ENCODE results near the gene LBR.

LBR gene

DNA sequence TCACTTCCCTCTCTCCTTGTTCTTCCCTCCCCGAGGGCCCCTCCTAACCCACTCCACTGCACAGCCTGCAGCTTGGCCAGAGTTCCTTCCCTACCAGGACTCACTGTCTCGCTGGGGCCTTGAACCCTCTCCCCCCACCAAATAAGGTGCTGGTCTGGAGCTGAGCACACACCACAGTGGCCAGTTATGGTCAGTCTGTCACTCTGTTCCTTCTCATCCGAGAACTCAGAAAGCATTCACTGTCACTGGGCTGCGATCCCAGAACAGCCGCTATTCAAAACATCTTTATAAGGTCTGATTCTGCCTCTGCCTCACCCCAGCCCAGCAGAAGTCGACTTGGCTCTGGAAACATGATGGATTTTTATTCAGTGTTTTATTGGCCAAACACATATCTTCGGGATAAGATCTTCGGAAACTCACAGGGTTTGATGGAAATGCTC lies 19.8 kb upstream of the LBR start:
- no peak for FAIRE-seq

DNA sequence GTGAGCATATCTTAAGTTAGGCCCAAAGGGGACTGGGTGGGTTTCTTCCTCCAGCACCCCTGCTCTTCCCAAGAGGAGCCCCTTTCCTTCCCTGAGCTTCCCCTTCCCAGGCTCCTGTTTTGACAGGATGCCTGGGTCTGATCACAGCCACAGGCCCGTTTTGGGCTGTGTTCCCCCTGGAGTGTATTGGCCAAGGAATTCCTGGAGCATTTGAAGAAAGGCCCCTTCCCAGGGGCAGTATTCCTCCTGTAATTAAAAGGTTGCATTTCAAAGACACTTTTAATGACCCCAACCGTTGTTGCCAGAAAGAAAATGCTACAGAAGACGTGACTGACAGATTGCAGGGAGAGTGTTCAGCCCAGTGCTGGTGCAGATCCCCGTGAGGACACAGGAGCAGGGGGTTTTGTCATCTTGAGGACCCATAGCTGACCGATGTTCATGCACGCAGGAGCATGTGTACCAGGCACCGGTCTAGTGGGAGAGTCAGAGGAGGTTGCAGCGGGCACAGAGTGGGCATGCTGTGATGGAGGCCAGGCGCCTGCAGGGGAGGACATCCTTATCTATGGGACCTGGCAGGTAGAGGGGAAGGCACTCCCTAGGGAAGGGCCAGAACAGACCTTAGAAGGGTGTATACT lies 19.3 kb upstream of the LBR start:
- TF ChIP-seq POLR2A (IDR thresholded peaks at IDR 0.05; ENCODE audit: low read depth, low read length) = no peak
- TF ChIP-seq POU2F2 (IDR thresholded peaks at IDR 0.05; ENCODE audit: low read depth, low read length) = no peak
- no peak for TF ChIP-seq POLR2AphosphoS5 (IDR thresholded peaks at IDR 0.05; ENCODE audit: low read depth, low read length)
- TF ChIP-seq TAF1 (IDR thresholded peaks at IDR 0.05; ENCODE audit: low read depth, low read length) = no peak
- no peak for TF ChIP-seq PAX5 (IDR thresholded peaks at IDR 0.05; ENCODE audit: insufficient read depth, low read length, severe bottlenecking)
- no peak for TF ChIP-seq SPI1 (IDR thresholded peaks at IDR 0.05; ENCODE audit: low read depth, low read length)
- no peak for FAIRE-seq
- no peak for DNase-seq (ENCODE audit: insufficient read length, low spot score)

More for the DNA sequence above, 19.8 kb upstream of the LBR start:
- TF ChIP-seq TAF1 (IDR thresholded peaks at IDR 0.05; ENCODE audit: low read depth, low read length) (no peak), POU2F2 (IDR thresholded peaks at IDR 0.05; ENCODE audit: low read depth, low read length) (no peak), SPI1 (IDR thresholded peaks at IDR 0.05; ENCODE audit: low read depth, low read length) (no peak), POLR2AphosphoS5 (IDR thresholded peaks at IDR 0.05; ENCODE audit: low read depth, low read length) (no peak), POLR2A (IDR thresholded peaks at IDR 0.05; ENCODE audit: low read depth, low read length) (no peak), PAX5 (IDR thresholded peaks at IDR 0.05; ENCODE audit: insufficient read depth, low read length, severe bottlenecking) (no peak)
- DNase-seq (ENCODE audit: insufficient read length, low spot score) = no peak

GRCh38 chr1:225446595-225446960 lies 18.7 kb upstream of the LBR start:
- DNase-seq (ENCODE audit: insufficient read length, low spot score) = no peak
- no peak for TF ChIP-seq POLR2A (IDR thresholded peaks at IDR 0.05; ENCODE audit: low read depth, low read length)
- FAIRE-seq = no peak

- FAIRE-seq (no peak), DNase-seq (ENCODE audit: insufficient read length, low spot score) (no peak)
- TF ChIP-seq TAF1 (IDR thresholded peaks at IDR 0.05; ENCODE audit: low read depth, low read length) = no peak
- no peak for TF ChIP-seq PAX5 (IDR thresholded peaks at IDR 0.05; ENCODE audit: insufficient read depth, low read length, severe bottlenecking)
- no peak for TF ChIP-seq POU2F2 (IDR thresholded peaks at IDR 0.05; ENCODE audit: low read depth, low read length)
- no peak for TF ChIP-seq SPI1 (IDR thresholded peaks at IDR 0.05; ENCODE audit: low read depth, low read length)
Observed at GRCh38 chr1:225445639-225446594, 18.1 kb upstream of the LBR start.

DNA sequence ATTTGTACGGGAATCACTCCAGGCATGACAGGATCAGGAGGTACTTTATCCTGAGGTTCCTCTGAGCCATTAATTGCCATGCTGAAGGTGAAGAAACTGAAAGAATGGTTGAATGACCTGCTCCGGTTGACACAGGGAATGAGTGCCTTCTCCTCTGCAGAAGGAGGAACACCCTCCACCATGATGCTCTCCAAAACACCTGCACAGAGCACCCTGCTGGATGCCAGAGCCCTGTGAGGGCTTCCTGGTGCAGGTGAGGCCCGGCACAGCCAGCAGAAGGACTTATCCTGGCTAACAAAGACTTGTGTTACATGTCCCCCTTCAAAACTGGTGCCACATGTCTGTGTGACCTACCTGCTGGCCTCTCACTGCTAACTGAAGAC lies 14.3 kb upstream of the LBR start:
- FAIRE-seq (no peak), DNase-seq (ENCODE audit: insufficient read length, low spot score) (no peak)
- no peak for TF ChIP-seq POU2F2 (IDR thresholded peaks at IDR 0.05; ENCODE audit: low read depth, low read length)
- TF ChIP-seq SPI1 (IDR thresholded peaks at IDR 0.05; ENCODE audit: low read depth, low read length) = no peak

DNA sequence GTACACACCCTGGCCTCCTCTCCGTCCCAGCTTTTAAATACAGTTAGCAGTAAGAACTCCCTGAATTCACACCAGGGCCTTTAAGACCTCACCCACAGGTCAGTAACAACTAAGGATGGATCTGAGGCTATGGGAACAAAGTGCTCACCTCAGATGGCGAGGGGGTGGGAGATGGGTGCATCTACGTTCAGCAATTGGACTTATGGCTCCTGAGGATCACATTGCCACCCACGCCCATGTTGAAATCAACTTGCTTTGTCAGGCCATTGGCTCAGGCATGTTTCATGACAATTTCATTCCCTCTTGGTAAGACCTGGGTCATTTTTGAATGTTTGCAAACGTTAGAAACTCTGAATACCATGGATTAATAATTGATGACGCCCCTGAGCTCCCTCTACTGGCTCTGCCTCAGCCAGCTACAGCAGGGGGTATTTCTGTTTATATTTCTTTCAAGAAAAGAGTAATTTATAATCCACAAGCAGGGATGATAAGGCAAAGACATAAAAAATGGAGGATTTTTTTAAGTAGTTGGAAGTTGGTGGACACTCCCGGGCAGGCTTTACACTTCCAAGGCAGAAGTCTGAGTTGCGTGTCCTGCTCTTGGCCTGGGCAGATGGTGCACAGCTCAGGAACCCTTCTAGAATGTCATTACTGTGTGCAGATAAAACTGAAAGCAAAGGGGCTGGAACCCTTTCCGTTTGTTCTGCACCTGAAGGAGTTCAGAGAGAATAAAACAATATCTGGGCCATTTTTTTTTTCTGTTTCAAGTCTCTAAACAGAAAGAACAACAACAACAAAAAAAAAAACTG lies 13.7 kb upstream of the LBR start:
- DNase-seq (ENCODE audit: insufficient read length, low spot score) (no peak), FAIRE-seq (peak; percentile 5)
- TF ChIP-seq SPI1 (IDR thresholded peaks at IDR 0.05; ENCODE audit: low read depth, low read length) (no peak), POU2F2 (IDR thresholded peaks at IDR 0.05; ENCODE audit: low read depth, low read length) (no peak), TAF1 (IDR thresholded peaks at IDR 0.05; ENCODE audit: low read depth, low read length) (no peak), POLR2AphosphoS5 (IDR thresholded peaks at IDR 0.05; ENCODE audit: low read depth, low read length) (no peak)

DNA sequence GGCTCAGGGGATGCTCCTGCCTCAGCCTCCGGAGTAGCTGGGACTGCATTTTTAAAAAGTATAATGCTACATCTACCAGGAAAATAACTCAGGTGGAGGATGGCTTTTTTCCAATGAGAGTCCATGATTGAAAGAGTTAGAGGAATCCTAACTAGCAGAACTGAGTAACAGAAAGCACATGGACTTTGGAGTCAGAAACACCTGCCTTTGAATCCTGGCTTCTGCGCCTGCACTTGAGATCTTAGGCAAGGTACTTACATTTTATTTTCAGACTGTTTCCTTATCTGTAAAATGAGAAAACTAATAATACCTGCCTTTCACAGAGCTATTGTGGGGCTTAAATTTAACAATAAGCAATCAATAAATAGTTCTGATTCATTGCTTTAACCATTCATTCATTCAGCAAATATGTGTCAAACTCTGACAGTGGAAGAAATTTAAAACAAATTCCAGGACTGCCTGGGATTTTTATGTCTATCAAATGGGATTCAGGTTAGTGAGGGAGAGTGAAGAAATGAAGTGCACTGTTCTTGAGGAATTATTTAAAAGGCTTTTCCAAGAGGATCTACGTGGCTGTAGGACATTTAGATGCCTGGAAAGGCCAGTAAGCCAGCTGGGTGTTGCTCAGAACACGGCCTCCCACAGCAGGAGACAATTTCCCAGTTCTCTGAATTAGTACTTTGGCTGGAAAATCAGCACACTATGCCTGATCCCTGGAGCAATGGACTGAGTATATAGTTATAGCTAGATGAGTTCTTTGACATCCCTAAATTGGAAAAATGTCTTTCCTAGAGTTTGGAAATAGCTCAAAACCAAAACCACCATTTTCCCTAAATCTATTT lies 12.8 kb upstream of the LBR start:
- DNase-seq (ENCODE audit: insufficient read length, low spot score) (no peak), FAIRE-seq (no peak)
- TF ChIP-seq POU2F2 (IDR thresholded peaks at IDR 0.05; ENCODE audit: low read depth, low read length) (no peak), TAF1 (IDR thresholded peaks at IDR 0.05; ENCODE audit: low read depth, low read length) (no peak), POLR2AphosphoS5 (IDR thresholded peaks at IDR 0.05; ENCODE audit: low read depth, low read length) (no peak), POLR2A (IDR thresholded peaks at IDR 0.05; ENCODE audit: low read depth, low read length) (no peak), SPI1 (IDR thresholded peaks at IDR 0.05; ENCODE audit: low read depth, low read length) (no peak)

GRCh38 chr1:225437710-225438437 lies 10.0 kb upstream of the LBR start:
- TF ChIP-seq PAX5 (IDR thresholded peaks at IDR 0.05; ENCODE audit: insufficient read depth, low read length, severe bottlenecking) = no peak
- no peak for TF ChIP-seq POLR2A (IDR thresholded peaks at IDR 0.05; ENCODE audit: low read depth, low read length)
- TF ChIP-seq TAF1 (IDR thresholded peaks at IDR 0.05; ENCODE audit: low read depth, low read length) = no peak
- TF ChIP-seq POLR2AphosphoS5 (IDR thresholded peaks at IDR 0.05; ENCODE audit: low read depth, low read length) = no peak
- no peak for TF ChIP-seq SPI1 (IDR thresholded peaks at IDR 0.05; ENCODE audit: low read depth, low read length)
- no peak for TF ChIP-seq POU2F2 (IDR thresholded peaks at IDR 0.05; ENCODE audit: low read depth, low read length)
- no peak for FAIRE-seq
- DNase-seq (ENCODE audit: insufficient read length, low spot score) = no peak

Measured in GM12891 (cell line).